ENCODE data around the gene TNPO1. TPM values are rescaled to one million over a fixed set of nuclear protein-coding genes. Genes with fewer than 3 reads are reported as not detected.

TNPO1 gene
- total RNA-seq, 2 experiments from 2014 or later: 69.6 to 74.7 TPM

DNA sequence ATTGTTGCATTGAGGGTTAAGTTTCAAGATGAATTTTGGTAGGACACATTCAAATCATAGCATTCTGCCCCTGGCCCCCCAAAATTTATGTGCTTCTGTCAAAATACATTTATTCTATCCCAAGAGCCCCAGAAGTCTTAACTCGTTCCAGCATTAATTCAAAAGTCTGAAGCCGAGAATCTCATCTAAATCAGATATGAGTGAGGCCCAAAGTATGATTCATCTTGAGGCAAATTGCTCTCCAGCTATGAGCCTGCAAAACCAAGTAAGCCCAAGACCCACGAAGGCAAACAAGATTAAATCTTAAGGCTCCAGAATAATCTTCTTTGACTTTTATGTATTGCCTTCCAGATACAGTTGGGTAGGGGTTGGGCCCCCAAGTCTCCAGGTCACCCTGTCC is 19.2 kb downstream of the TNPO1 start:
- Mint-ChIP-seq H3K9me3 (no peaks in the 10 kb centered on the region), H3K36me3 (ENCODE audit: low read depth) (no peaks in the 10 kb centered on the region), H3K4me1 (ENCODE audit: low read depth) (no peaks in the 10 kb centered on the region), H3K4me3 (no peak overlapping the region), H3K27ac (no peak overlapping the region), H3K27me3 (no peaks in the 10 kb centered on the region)
- H3K27me3 ChIP-seq (ENCODE audit: control insufficient read depth in 1 of 2, insufficient read depth in 2 of 2, low read length in 2 of 2): no peaks in the 10 kb centered on the region
- TF ChIP-seq, protein P1, sequence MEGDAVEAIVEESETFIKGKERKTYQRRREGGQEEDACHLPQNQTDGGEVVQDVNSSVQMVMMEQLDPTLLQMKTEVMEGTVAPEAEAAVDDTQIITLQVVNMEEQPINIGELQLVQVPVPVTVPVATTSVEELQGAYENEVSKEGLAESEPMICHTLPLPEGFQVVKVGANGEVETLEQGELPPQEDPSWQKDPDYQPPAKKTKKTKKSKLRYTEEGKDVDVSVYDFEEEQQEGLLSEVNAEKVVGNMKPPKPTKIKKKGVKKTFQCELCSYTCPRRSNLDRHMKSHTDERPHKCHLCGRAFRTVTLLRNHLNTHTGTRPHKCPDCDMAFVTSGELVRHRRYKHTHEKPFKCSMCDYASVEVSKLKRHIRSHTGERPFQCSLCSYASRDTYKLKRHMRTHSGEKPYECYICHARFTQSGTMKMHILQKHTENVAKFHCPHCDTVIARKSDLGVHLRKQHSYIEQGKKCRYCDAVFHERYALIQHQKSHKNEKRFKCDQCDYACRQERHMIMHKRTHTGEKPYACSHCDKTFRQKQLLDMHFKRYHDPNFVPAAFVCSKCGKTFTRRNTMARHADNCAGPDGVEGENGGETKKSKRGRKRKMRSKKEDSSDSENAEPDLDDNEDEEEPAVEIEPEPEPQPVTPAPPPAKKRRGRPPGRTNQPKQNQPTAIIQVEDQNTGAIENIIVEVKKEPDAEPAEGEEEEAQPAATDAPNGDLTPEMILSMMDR (IDR thresholded peaks at IDR 0.05): no peak
- CTCF ChIA-PET: no interaction called here
- POLR2A ChIA-PET: no interaction called here
- H3K4me1 ChIP-seq (ENCODE audit: insufficient read depth, low read length): no peaks in the 10 kb centered on the region
- H3K9me3 ChIP-seq (ENCODE audit: control insufficient read depth in 1 of 2, insufficient read depth in 1 of 2, low read length in 2 of 2): no peaks in the 10 kb centered on the region
- H3K36me3 ChIP-seq (ENCODE audit: insufficient read depth, low read length): no peaks in the 10 kb centered on the region
- intact Hi-C loops (cut with DNase I, micrococcal nuclease): no loop called here
- no peak overlapping the region for H3K27ac ChIP-seq (ENCODE audit: low read depth in 1 of 2, low read length in 2 of 2)
- H3K4me3 ChIP-seq (ENCODE audit: low read length): no peak overlapping the region
- ATAC-seq (ENCODE audit: poor library complexity): no peak
- no peak for DNase-seq

DNA sequence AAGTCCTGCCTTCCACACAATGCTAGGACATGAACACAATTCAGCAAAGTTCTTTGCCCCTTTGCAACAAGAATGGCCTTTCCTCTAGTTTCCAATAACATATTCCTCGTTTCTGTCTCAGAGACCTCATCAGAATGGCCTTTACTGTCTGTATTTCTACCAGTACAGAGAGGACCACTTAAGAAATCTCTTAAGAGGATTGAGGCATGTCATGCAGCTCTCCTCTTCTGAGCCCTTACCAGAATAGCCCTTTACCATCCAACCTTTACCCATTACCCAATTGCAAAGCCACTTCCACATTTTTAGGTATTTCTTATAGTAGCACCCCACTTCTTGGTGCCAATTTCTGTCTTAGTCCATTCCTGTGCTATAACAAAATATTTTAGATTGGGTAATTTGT is 20.3 kb downstream of the TNPO1 start:
- Histone ChIP-seq H3K36me3 (ENCODE audit: insufficient read depth, low read length) (no peaks in the 10 kb centered on the region), H3K9me3 (ENCODE audit: control insufficient read depth in 1 of 2, insufficient read depth in 1 of 2, low read length in 2 of 2) (no peaks in the 10 kb centered on the region), H3K27ac (ENCODE audit: low read depth in 1 of 2, low read length in 2 of 2) (no peak overlapping the region), H3K4me3 (ENCODE audit: low read length) (no peak overlapping the region), H3K4me1 (ENCODE audit: insufficient read depth, low read length) (no peaks in the 10 kb centered on the region), H3K27me3 (ENCODE audit: control insufficient read depth in 1 of 2, insufficient read depth in 2 of 2, low read length in 2 of 2) (no peaks in the 10 kb centered on the region)
- DNase-seq: no peak
- POLR2A ChIA-PET: no interaction called here
- no peak overlapping the region for H3K4me3 Mint-ChIP-seq
- H3K4me1 Mint-ChIP-seq (ENCODE audit: low read depth): no peaks in the 10 kb centered on the region
- TF ChIP-seq, protein P1 (IDR thresholded peaks at IDR 0.05): no peak
- no peaks in the 10 kb centered on the region for H3K36me3 Mint-ChIP-seq (ENCODE audit: low read depth)
- CTCF ChIA-PET: no interaction called here
- intact Hi-C loops (cut with DNase I, micrococcal nuclease): no loop called here
- no peak overlapping the region for H3K27ac Mint-ChIP-seq
- no peak for ATAC-seq (ENCODE audit: poor library complexity)
- H3K27me3 Mint-ChIP-seq: no peaks in the 10 kb centered on the region
- H3K9me3 Mint-ChIP-seq: no peaks in the 10 kb centered on the region

DNA sequence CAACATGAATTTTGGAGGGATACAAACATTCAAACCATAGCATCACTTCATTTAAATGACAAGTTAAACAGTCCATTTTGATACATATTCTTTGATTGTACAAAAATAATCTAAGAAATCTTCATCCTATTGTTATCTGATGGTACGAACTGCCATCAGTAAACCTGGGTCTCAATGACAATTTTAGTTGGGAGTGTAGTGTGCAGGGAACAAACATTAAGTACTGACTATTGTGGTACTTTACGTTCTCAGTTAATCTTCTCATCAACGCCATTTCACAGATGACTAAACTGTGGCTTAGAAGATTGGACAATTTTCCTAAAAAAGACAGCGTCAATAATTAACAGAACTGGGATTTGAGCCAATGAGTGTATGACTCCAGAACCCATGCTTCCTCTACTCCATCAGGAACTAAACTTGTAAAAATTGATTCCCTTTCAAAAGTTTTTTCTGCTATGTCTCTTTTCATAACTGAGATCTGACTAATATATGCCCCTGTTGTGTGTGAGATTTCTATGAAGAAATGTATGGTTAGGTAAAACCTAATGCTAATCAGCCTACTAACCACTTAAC is 21.1 kb downstream of the TNPO1 start:
- intact Hi-C loops (cut with DNase I, micrococcal nuclease): no loop called here
- CTCF ChIA-PET: interaction anchor here (1.2 kb wide), 1 partner anchor 70 kb away, joined by 3 read pairs; no protein-coding TSS in a partner anchor
- no peak for ATAC-seq (ENCODE audit: poor library complexity)

More for the DNA sequence above, 21.1 kb downstream of the TNPO1 start:
- no peaks in the 10 kb centered on the region for H3K4me1 ChIP-seq (ENCODE audit: insufficient read depth, low read length)
- POLR2A ChIA-PET: interaction anchor here (0.9 to 1.3 kb wide), 3 partner anchors 10 to 21 kb away, joined by 3 read pairs; no protein-coding TSS in a partner anchor
- TF ChIP-seq, protein P1 (IDR thresholded peaks at IDR 0.05): no peak
- Mint-ChIP-seq H3K27me3 (no peaks in the 10 kb centered on the region), H3K9me3 (no peaks in the 10 kb centered on the region), H3K4me3 (no peak overlapping the region), H3K27ac (no peak overlapping the region), H3K36me3 (ENCODE audit: low read depth) (no peaks in the 10 kb centered on the region), H3K4me1 (ENCODE audit: low read depth) (no peaks in the 10 kb centered on the region)
- DNase-seq: no peak
- no peaks in the 10 kb centered on the region for H3K9me3 ChIP-seq (ENCODE audit: control insufficient read depth in 1 of 2, insufficient read depth in 1 of 2, low read length in 2 of 2)
- H3K4me3 ChIP-seq (ENCODE audit: low read length): no peak overlapping the region
- H3K27me3 ChIP-seq (ENCODE audit: control insufficient read depth in 1 of 2, insufficient read depth in 2 of 2, low read length in 2 of 2): no peaks in the 10 kb centered on the region
- H3K27ac ChIP-seq (ENCODE audit: low read depth in 1 of 2, low read length in 2 of 2): no peak overlapping the region
- no peaks in the 10 kb centered on the region for H3K36me3 ChIP-seq (ENCODE audit: insufficient read depth, low read length)

Measured in CD4-positive, alpha-beta T cell (primary cell).